Testis (tissue), 3 donors: ENCODE results near the gene MRPL12. TPM values are rescaled to one million over a fixed set of nuclear protein-coding genes. Genes with fewer than 3 reads are reported as not detected.

Source experiments
- DNase-seq: peaks from one replicate; pipeline ENCODE4 v3.0.0-alpha.2; 2019
- H3K27ac ChIP-seq, 2 donors: fragments of 200-600 bp; sonication (generic); one replicate each; pipeline ENCODE4 v1.5.1; 2019
- H3K27me3 ChIP-seq: fragments of 200-600 bp; sonication (generic); one replicate; pipeline ENCODE4 v1.5.1; 2019
- H3K36me3 ChIP-seq: fragments of 200-600 bp; sonication (generic); one replicate; pipeline ENCODE4 v1.5.1; 2017; ENCODE audit warnings: low read depth; ENCODE audit errors: missing control alignments
- H3K4me1 ChIP-seq: fragments of 200-600 bp; sonication (generic); one replicate; pipeline ENCODE4 v1.5.1; 2019
- H3K4me3 ChIP-seq, 2 donors: fragments of 200-600 bp; sonication (generic); one replicate each; pipeline ENCODE4 v1.5.1; 2017 to 2019
- H3K9me3 ChIP-seq: fragments of 200-600 bp; sonication (generic); one replicate; pipeline ENCODE4 v1.5.1; 2017
- POLR2A ChIP-seq: fragments of 450-650 bp; IDR thresholded peaks from one replicate; pipeline ENCODE4 v1.6.1; 2017; ENCODE audit warnings: antibody characterized with exemption, mild to moderate bottlenecking, moderate library complexity
- WGBS, 2 donors: methylation state at CpG; one replicate each; pipeline ENCODE4 v1.1.5; 2018; 5-methylcytosine and 5-hydroxymethylcytosine counted together
- intact Hi-C: fragments of 100-400 bp; cut with DNase I; formaldehyde crosslinking; loops from one replicate; pipeline ENCODE4 v1.15.1; 2023; ENCODE audit warnings: low total_unique reads
- polyA plus RNA-seq: library from polyadenylated mRNA; stranded (reverse); fragments of 350-450 nt; fragmentation: Illumina TruSeq; extraction: RNeasy Lipid Tissue Mini Kit (QIAGEN cat#74804); gene quantifications from one replicate; pipeline ENCODE4 v1.2.3, GENCODE V29; 2014; ENCODE audit warnings: low read depth, low replicate concordance; ENCODE audit not compliant: insufficient read depth
- total RNA-seq, 2 donors: library from RNA; depleted of rRNA; stranded (reverse); fragments of >200 nt; gene quantifications; one replicate each; pipeline ENCODE4 v1.2.3, GENCODE V29; 2016
- TF ChIP-seq, protein P1 (sequence below), 3 experiments: fragments of 450-650 bp in 2 of 3; fragments of 200-600 bp in 1 of 3; sonication (generic) in 1 of 3; IDR thresholded peaks; one replicate each; pipeline ENCODE4 v1.5.1; 2016 to 2019; ENCODE audit warnings: antibody characterized with exemption in 3 of 3, mild to moderate bottlenecking in 2 of 3, moderate library complexity in 1 of 3

Gene MRPL12
- total and polyA plus RNA-seq, 3 donors from 2014 or later = 54.7 to 58.0 (median 57.2) TPM

DNA sequence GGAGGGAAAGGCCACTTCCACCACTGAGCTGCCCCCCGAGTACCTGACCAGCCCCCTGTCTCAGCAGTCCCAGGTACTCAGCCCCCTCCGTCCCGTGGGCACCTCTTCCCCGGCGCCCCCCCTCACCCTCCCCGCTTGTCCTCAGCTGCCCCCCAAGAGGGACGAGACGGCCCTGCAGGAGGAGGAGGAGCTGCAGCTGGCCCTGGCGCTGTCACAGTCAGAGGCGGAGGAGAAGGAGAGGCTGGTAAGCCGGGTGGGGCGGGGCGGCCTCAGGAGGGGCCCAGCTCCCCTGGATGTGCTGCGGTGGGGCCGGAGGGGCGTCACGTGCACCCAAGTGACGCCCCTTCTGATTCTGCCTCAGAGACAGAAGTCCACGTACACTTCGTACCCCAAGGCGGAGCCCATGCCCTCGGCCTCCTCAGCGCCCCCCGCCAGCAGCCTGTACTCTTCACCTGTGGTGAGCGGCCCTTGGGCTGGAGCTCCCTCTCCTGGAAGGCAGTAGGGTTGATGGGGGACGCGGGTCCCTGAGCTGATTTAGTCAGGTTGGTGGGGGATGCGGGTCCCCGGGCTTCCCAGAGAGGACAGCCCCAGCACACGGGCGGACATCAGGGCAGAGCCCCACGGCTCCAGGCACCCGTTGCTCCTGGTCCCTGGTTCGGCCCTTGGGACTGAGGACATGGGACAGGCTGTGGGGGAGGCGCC, 9.5 kb upstream of the MRPL12 start:
- intact Hi-C loops = no loop called here
- Histone ChIP-seq H3K27me3 (no peaks in the 10 kb centered on the region), H3K4me1 (no peaks in the 10 kb centered on the region), H3K27ac (no peak overlapping the region), H3K36me3 (no peaks in the 10 kb centered on the region), H3K9me3 (no peaks in the 10 kb centered on the region), H3K4me3 (no peak overlapping the region)
- 87% methylated on average over 11 to 34 of the region's 35 CpGs for WGBS, 2 donors
- no peak for DNase-seq
- TF ChIP-seq POLR2A = no peak
- TF ChIP-seq, protein P1, sequence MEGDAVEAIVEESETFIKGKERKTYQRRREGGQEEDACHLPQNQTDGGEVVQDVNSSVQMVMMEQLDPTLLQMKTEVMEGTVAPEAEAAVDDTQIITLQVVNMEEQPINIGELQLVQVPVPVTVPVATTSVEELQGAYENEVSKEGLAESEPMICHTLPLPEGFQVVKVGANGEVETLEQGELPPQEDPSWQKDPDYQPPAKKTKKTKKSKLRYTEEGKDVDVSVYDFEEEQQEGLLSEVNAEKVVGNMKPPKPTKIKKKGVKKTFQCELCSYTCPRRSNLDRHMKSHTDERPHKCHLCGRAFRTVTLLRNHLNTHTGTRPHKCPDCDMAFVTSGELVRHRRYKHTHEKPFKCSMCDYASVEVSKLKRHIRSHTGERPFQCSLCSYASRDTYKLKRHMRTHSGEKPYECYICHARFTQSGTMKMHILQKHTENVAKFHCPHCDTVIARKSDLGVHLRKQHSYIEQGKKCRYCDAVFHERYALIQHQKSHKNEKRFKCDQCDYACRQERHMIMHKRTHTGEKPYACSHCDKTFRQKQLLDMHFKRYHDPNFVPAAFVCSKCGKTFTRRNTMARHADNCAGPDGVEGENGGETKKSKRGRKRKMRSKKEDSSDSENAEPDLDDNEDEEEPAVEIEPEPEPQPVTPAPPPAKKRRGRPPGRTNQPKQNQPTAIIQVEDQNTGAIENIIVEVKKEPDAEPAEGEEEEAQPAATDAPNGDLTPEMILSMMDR (IDR thresholded peaks at IDR 0.05) = no peak

DNA sequence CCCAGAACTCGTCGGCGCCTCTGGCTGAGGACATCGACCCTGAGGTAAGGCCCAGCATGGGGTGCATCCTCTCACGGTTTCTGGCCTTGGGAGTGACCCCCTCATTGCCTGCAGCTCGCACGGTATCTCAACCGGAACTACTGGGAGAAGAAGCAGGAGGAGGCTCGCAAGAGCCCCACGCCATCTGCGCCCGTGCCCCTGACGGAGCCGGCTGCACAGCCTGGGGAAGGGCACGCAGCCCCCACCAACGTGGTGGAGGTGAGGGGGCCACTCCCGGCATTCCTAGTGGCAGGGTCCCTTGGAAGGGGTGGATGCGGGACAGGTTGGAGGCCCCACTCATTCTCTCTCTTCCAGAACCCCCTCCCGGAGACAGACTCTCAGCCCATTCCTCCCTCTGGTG, 8.4 kb upstream of the MRPL12 start:
- Histone ChIP-seq H3K9me3 (no peaks in the 10 kb centered on the region), H3K27ac (no peak overlapping the region), H3K4me1 (no peaks in the 10 kb centered on the region), H3K27me3 (no peaks in the 10 kb centered on the region), H3K36me3 (no peaks in the 10 kb centered on the region), H3K4me3 (no peak overlapping the region)
- no peak for TF ChIP-seq POLR2A
- TF ChIP-seq, protein P1 (IDR thresholded peaks at IDR 0.05) = no peak
- intact Hi-C loops = no loop called here
- no peak for DNase-seq
- 86 to 94% methylated on average over 6 to 19 of the region's 19 CpGs for WGBS, 2 donors

DNA sequence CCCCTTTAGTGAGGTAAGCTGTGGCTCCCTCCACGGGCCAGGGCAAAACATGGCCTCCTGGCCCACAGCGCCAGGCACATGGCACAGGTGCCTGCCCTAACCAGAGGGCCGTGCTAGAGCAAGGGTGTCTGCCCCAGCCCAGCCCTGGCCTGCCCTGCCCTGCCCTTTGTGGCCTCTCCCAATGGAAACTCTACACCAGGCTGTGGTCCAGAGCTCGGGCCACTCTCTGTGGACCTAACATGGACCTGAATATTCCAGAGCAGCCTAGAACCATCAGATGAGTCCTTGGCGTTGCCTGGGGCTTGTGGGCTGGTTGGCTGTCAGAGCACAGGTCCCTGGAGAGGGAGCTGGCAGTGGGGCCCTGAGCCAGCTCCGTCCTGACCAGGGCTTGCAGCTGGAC, 8.0 kb upstream of the MRPL12 start:
- H3K4me1 ChIP-seq = no peaks in the 10 kb centered on the region
- no peak for TF ChIP-seq POLR2A
- DNase-seq = no peak
- intact Hi-C loops = no loop called here
- H3K9me3 ChIP-seq = no peaks in the 10 kb centered on the region
- WGBS, 2 donors = 84% methylated on average over 6 of the region's 6 CpGs; no CpG with 5 or more reads in 1 of the 2 donors
- no peak overlapping the region for H3K27ac ChIP-seq
- H3K4me3 ChIP-seq = no peak overlapping the region
- no peaks in the 10 kb centered on the region for H3K36me3 ChIP-seq
- H3K27me3 ChIP-seq = no peaks in the 10 kb centered on the region

DNA sequence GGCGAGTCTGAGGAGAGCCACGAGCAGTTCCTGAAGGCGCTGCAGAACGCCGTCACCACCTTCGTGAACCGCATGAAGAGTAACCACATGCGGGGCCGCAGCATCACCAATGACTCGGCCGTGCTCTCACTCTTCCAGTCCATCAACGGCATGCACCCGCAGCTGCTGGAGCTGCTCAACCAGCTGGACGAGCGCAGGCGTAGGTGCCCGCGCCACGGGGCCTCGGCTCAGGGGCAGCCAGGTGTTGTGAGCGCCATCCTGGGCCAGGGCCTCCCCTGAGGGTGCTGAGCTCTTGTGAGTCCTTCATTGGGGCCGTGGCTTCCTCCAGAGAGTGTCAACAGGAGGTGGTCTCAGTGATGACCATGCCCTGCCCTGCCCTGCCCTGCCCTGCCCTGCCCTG, 7.4 kb upstream of the MRPL12 start:
- WGBS, 2 donors = 94 to 96% methylated on average over 9 to 20 of the region's 22 CpGs
- no peaks in the 10 kb centered on the region for H3K9me3 ChIP-seq
- no peak for DNase-seq
- intact Hi-C loops = no loop called here
- no peak overlapping the region for H3K27ac ChIP-seq
- H3K27me3 ChIP-seq = no peaks in the 10 kb centered on the region
- no peak for TF ChIP-seq POLR2A
- TF ChIP-seq, protein P1 (IDR thresholded peaks at IDR 0.05) = no peak
- no peaks in the 10 kb centered on the region for H3K4me1 ChIP-seq
- no peaks in the 10 kb centered on the region for H3K36me3 ChIP-seq
- no peak overlapping the region for H3K4me3 ChIP-seq

DNA sequence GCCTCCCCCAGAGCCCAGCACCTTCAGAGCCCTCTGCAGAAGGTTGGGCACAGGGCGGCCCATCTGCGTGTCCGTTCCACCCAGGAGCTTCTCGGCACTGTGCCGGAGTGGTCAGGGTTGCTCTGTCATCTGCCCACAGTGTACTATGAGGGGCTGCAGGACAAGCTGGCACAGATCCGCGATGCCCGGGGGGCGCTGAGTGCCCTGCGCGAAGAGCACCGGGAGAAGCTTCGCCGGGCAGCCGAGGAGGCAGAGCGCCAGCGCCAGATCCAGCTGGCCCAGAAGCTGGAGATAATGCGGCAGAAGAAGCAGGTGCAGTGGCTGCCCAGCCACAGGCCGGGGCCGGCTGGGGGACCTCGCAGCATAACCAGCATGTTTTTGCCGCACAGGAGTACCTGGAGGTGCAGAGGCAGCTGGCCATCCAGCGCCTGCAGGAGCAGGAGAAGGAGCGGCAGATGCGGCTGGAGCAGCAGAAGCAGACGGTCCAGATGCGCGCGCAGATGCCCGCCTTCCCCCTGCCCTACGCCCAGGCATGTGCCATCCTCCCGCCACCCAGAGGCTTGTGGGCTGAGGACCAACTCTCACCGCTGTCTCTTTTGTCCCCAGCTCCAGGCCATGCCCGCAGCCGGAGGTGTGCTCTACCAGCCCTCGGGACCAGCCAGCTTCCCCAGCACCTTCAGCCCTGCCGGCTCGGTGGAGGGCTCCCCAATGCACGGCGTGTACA, 6.8 kb upstream of the MRPL12 start:
- H3K36me3 ChIP-seq = no peaks in the 10 kb centered on the region
- TF ChIP-seq, protein P1 (IDR thresholded peaks at IDR 0.05) = no peak
- no peak for TF ChIP-seq POLR2A

More for the DNA sequence above, 6.8 kb upstream of the MRPL12 start:
- Histone ChIP-seq H3K27me3 (no peaks in the 10 kb centered on the region), H3K27ac (no peak overlapping the region), H3K4me1 (peaks cover 3% of the 10 kb centered on the region), H3K4me3 (no peak overlapping the region), H3K9me3 (no peaks in the 10 kb centered on the region)
- intact Hi-C loops = no loop called here
- 90 to 91% methylated on average over 23 to 40 of the region's 40 CpGs for WGBS, 2 donors
- no peak for DNase-seq
